ENCODE data around the gene TMEM53.

DNA sequence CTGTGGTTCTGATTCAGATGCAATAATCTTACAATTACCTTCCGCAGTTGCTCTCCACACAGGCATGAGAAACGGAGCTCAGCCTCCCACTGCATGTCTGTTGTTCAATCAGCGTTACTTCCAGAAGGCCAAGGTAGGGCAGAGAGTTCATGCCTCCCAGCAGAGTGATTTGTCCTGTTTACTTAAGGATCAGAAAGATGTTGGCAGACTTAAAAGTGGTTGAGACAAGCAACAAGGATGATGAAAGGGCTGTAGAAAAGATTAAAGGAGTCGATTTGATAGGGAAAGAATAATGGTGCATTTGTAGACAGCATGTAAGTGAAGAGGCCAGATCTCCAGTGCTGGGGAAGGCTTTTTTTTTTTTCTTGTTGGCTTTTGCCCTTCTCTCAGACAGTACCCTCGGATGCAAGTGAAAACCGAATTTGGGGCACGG, 26.9 kb upstream of the TMEM53 start:
- TF ChIP-seq, protein P1, sequence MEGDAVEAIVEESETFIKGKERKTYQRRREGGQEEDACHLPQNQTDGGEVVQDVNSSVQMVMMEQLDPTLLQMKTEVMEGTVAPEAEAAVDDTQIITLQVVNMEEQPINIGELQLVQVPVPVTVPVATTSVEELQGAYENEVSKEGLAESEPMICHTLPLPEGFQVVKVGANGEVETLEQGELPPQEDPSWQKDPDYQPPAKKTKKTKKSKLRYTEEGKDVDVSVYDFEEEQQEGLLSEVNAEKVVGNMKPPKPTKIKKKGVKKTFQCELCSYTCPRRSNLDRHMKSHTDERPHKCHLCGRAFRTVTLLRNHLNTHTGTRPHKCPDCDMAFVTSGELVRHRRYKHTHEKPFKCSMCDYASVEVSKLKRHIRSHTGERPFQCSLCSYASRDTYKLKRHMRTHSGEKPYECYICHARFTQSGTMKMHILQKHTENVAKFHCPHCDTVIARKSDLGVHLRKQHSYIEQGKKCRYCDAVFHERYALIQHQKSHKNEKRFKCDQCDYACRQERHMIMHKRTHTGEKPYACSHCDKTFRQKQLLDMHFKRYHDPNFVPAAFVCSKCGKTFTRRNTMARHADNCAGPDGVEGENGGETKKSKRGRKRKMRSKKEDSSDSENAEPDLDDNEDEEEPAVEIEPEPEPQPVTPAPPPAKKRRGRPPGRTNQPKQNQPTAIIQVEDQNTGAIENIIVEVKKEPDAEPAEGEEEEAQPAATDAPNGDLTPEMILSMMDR (conservative IDR thresholded peaks at IDR 0.05; ENCODE audit: low read depth, low read length) = no peak
- TF ChIP-seq EZH2 (IDR thresholded peaks at IDR 0.05; ENCODE audit: low read length, unreplicated experiment) (no peak), EZH2phosphoT487 (IDR thresholded peaks at IDR 0.05; ENCODE audit: borderline replicate concordance, low read length) (no peak)
